ENCODE results near the gene SESN2.

Gene SESN2

GRCh38 chr1:28302247-28302646 lies 42.9 kb downstream of the SESN2 start:
- no peak for DNase-seq (ENCODE audit: low read depth, low spot score)
- TF ChIP-seq YY1 (IDR thresholded peaks at IDR 0.05; ENCODE audit: insufficient read depth, insufficient read length) (no peak), ZNF274 (IDR thresholded peaks at IDR 0.05; ENCODE audit: low read depth, low read length) (no peak), SUZ12 (IDR thresholded peaks at IDR 0.05; ENCODE audit: extremely low read depth, insufficient read depth, insufficient read length) (no peak)
- Histone ChIP-seq H3K4me3 (ENCODE audit: insufficient read length, low read depth) (no peak overlapping the region), H3K9me3 (ENCODE audit: insufficient read depth, low read length) (no peaks in the 10 kb centered on the region), H3K36me3 (ENCODE audit: insufficient read depth, insufficient read length, low read length) (no peaks in the 10 kb centered on the region), H3K27me3 (ENCODE audit: insufficient read depth, insufficient read length) (no peaks in the 10 kb centered on the region), H3K4me1 (ENCODE audit: insufficient read depth, insufficient read length) (no peaks in the 10 kb centered on the region), H3K9ac (ENCODE audit: insufficient read length, low read depth) (no peak overlapping the region)

GRCh38 chr1:28306301-28306949 lies 47.1 kb downstream of the SESN2 start:
- Histone ChIP-seq H3K9me3 (ENCODE audit: insufficient read depth, low read length) (no peaks in the 10 kb centered on the region), H3K27me3 (ENCODE audit: insufficient read depth, insufficient read length) (no peaks in the 10 kb centered on the region), H3K4me3 (ENCODE audit: insufficient read length, low read depth) (no peak overlapping the region), H3K4me1 (ENCODE audit: insufficient read depth, insufficient read length) (no peaks in the 10 kb centered on the region), H3K9ac (ENCODE audit: insufficient read length, low read depth) (no peak overlapping the region), H3K36me3 (ENCODE audit: insufficient read depth, insufficient read length, low read length) (no peaks in the 10 kb centered on the region)
- DNase-seq (ENCODE audit: low read depth, low spot score): no peak
- TF ChIP-seq SUZ12 (IDR thresholded peaks at IDR 0.05; ENCODE audit: extremely low read depth, insufficient read depth, insufficient read length): no peak
- TF ChIP-seq YY1 (IDR thresholded peaks at IDR 0.05; ENCODE audit: insufficient read depth, insufficient read length): no peak
- TF ChIP-seq ZNF274 (IDR thresholded peaks at IDR 0.05; ENCODE audit: low read depth, low read length): no peak

- H3K27me3 ChIP-seq (ENCODE audit: insufficient read depth, insufficient read length): no peaks in the 10 kb centered on the region
- no peaks in the 10 kb centered on the region for H3K4me1 ChIP-seq (ENCODE audit: insufficient read depth, insufficient read length)
- DNase-seq (ENCODE audit: low read depth, low spot score): no peak
- no peaks in the 10 kb centered on the region for H3K36me3 ChIP-seq (ENCODE audit: insufficient read depth, insufficient read length, low read length)
- no peaks in the 10 kb centered on the region for H3K9me3 ChIP-seq (ENCODE audit: insufficient read depth, low read length)
- no peak overlapping the region for H3K4me3 ChIP-seq (ENCODE audit: insufficient read length, low read depth)
- TF ChIP-seq SUZ12 (IDR thresholded peaks at IDR 0.05; ENCODE audit: extremely low read depth, insufficient read depth, insufficient read length) (no peak), YY1 (IDR thresholded peaks at IDR 0.05; ENCODE audit: insufficient read depth, insufficient read length) (no peak), ZNF274 (IDR thresholded peaks at IDR 0.05; ENCODE audit: low read depth, low read length) (no peak)
- no peak overlapping the region for H3K9ac ChIP-seq (ENCODE audit: insufficient read length, low read depth)
These were observed 49.4 kb downstream of the SESN2 start for GRCh38 chr1:28308750-28309149.

GRCh38 chr1:28309702-28310101 lies 50.4 kb downstream of the SESN2 start:
- no peaks in the 10 kb centered on the region for H3K4me1 ChIP-seq (ENCODE audit: insufficient read depth, insufficient read length)
- H3K4me3 ChIP-seq (ENCODE audit: insufficient read length, low read depth): no peak overlapping the region
- H3K27me3 ChIP-seq (ENCODE audit: insufficient read depth, insufficient read length): no peaks in the 10 kb centered on the region
- no peaks in the 10 kb centered on the region for H3K9me3 ChIP-seq (ENCODE audit: insufficient read depth, low read length)
- no peak for DNase-seq (ENCODE audit: low read depth, low spot score)
- TF ChIP-seq ZNF274 (IDR thresholded peaks at IDR 0.05; ENCODE audit: low read depth, low read length): no peak
- no peak overlapping the region for H3K9ac ChIP-seq (ENCODE audit: insufficient read length, low read depth)
- no peaks in the 10 kb centered on the region for H3K36me3 ChIP-seq (ENCODE audit: insufficient read depth, insufficient read length, low read length)

GRCh38 chr1:28313702-28314546 lies 54.6 kb downstream of the SESN2 start:
- Histone ChIP-seq H3K4me1 (ENCODE audit: insufficient read depth, insufficient read length) (no peaks in the 10 kb centered on the region), H3K9ac (ENCODE audit: insufficient read length, low read depth) (no peak overlapping the region), H3K36me3 (ENCODE audit: insufficient read depth, insufficient read length, low read length) (no peaks in the 10 kb centered on the region), H3K4me3 (ENCODE audit: insufficient read length, low read depth) (no peak overlapping the region), H3K9me3 (ENCODE audit: insufficient read depth, low read length) (no peaks in the 10 kb centered on the region), H3K27me3 (ENCODE audit: insufficient read depth, insufficient read length) (no peaks in the 10 kb centered on the region)
- no peak for DNase-seq (ENCODE audit: low read depth, low spot score)
- TF ChIP-seq ZNF274 (IDR thresholded peaks at IDR 0.05; ENCODE audit: low read depth, low read length): no peak
- no peak for TF ChIP-seq SUZ12 (IDR thresholded peaks at IDR 0.05; ENCODE audit: extremely low read depth, insufficient read depth, insufficient read length)
- TF ChIP-seq YY1 (IDR thresholded peaks at IDR 0.05; ENCODE audit: insufficient read depth, insufficient read length): no peak

- Histone ChIP-seq H3K9me3 (ENCODE audit: insufficient read depth, low read length) (no peaks in the 10 kb centered on the region), H3K4me3 (ENCODE audit: insufficient read length, low read depth) (no peak overlapping the region), H3K4me1 (ENCODE audit: insufficient read depth, insufficient read length) (no peaks in the 10 kb centered on the region), H3K27me3 (ENCODE audit: insufficient read depth, insufficient read length) (no peaks in the 10 kb centered on the region), H3K9ac (ENCODE audit: insufficient read length, low read depth) (no peak overlapping the region), H3K36me3 (ENCODE audit: insufficient read depth, insufficient read length, low read length) (no peaks in the 10 kb centered on the region)
- DNase-seq (ENCODE audit: low read depth, low spot score): no peak
- no peak for TF ChIP-seq SUZ12 (IDR thresholded peaks at IDR 0.05; ENCODE audit: extremely low read depth, insufficient read depth, insufficient read length)
- TF ChIP-seq ZNF274 (IDR thresholded peaks at IDR 0.05; ENCODE audit: low read depth, low read length): no peak
- no peak for TF ChIP-seq YY1 (IDR thresholded peaks at IDR 0.05; ENCODE audit: insufficient read depth, insufficient read length)
These were observed 55.2 kb downstream of the SESN2 start for GRCh38 chr1:28314547-28314941.

- H3K27me3 ChIP-seq (ENCODE audit: insufficient read depth, insufficient read length): no peaks in the 10 kb centered on the region
- no peak overlapping the region for H3K4me3 ChIP-seq (ENCODE audit: insufficient read length, low read depth)
- no peaks in the 10 kb centered on the region for H3K4me1 ChIP-seq (ENCODE audit: insufficient read depth, insufficient read length)
- DNase-seq (ENCODE audit: low read depth, low spot score): no peak
- H3K9ac ChIP-seq (ENCODE audit: insufficient read length, low read depth): no peak overlapping the region
- H3K36me3 ChIP-seq (ENCODE audit: insufficient read depth, insufficient read length, low read length): no peaks in the 10 kb centered on the region
- H3K9me3 ChIP-seq (ENCODE audit: insufficient read depth, low read length): no peaks in the 10 kb centered on the region
- no peak for TF ChIP-seq ZNF274 (IDR thresholded peaks at IDR 0.05; ENCODE audit: low read depth, low read length)
- TF ChIP-seq YY1 (IDR thresholded peaks at IDR 0.05; ENCODE audit: insufficient read depth, insufficient read length): no peak
- TF ChIP-seq SUZ12 (IDR thresholded peaks at IDR 0.05; ENCODE audit: extremely low read depth, insufficient read depth, insufficient read length): no peak
These were observed 57.7 kb downstream of the SESN2 start for GRCh38 chr1:28317014-28317413.
